Breast epithelium (tissue), 3 donors: ENCODE measurements around the gene AK9.

ENCODE experiments used
- POLR2A ChIP-seq: fragments of 450-650 bp; IDR thresholded peaks from one replicate; pipeline ENCODE4 v1.6.1; 2016; ENCODE audit warnings: antibody characterized with exemption, mild to moderate bottlenecking, moderate library complexity
- TF ChIP-seq, protein P1 (sequence below), 3 donors: fragments of 450-650 bp; IDR thresholded peaks; one replicate each; pipeline ENCODE4 v1.5.1; 2016 to 2017; ENCODE audit warnings: antibody characterized with exemption in 3 of 3, mild to moderate bottlenecking in 3 of 3, moderate library complexity in 3 of 3

DNA sequence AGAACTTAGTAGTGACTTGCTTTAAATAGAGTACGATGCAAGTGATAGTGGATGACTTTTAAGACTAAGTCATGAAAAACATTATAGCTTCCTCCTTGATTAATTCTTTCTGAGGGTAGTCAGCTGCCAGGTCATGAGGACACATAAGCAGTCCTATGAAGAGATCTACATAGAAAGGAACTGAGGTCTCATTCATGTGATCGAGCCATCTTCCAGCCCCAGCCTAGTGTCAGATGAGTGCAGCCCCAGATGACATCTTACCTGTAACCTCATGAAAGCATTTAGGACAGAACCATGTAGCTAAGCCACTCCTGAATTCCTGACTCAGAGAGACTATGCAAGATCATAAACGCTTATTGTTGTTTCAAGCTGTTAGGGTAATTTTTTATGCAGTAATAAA lies 67.7 kb downstream of the AK9 start:
- TF ChIP-seq, protein P1, sequence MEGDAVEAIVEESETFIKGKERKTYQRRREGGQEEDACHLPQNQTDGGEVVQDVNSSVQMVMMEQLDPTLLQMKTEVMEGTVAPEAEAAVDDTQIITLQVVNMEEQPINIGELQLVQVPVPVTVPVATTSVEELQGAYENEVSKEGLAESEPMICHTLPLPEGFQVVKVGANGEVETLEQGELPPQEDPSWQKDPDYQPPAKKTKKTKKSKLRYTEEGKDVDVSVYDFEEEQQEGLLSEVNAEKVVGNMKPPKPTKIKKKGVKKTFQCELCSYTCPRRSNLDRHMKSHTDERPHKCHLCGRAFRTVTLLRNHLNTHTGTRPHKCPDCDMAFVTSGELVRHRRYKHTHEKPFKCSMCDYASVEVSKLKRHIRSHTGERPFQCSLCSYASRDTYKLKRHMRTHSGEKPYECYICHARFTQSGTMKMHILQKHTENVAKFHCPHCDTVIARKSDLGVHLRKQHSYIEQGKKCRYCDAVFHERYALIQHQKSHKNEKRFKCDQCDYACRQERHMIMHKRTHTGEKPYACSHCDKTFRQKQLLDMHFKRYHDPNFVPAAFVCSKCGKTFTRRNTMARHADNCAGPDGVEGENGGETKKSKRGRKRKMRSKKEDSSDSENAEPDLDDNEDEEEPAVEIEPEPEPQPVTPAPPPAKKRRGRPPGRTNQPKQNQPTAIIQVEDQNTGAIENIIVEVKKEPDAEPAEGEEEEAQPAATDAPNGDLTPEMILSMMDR (IDR thresholded peaks at IDR 0.05) = no peak
- TF ChIP-seq POLR2A = no peak
